Spleen (tissue), 11 donors: ENCODE measurements around the gene PIGR. TPM values are rescaled to one million over a fixed set of nuclear protein-coding genes. Genes with fewer than 3 reads are reported as not detected.

ENCODE experiments used
- DNase-seq: peaks from one replicate; pipeline ENCODE4 v3.0.0-alpha.2; 2020
- H3K27ac ChIP-seq, 8 donors: fragments of 200-600 bp; sonication (generic) in 7 of 8; 1 replicate in 4 of 8; 2 replicates in 4 of 8; pipeline versions ENCODE4 v1.5.0 to v1.8.0; 2016 to 2021; ENCODE audit warnings: inconsistent platforms in 4 of 8, mild to moderate bottlenecking in 4 of 8, moderate library complexity in 1 of 8
- H3K27me3 ChIP-seq, 7 donors: fragments of 200-600 bp; sonication (generic) in 6 of 7; replicated peaks in 1 of 7; 1 replicate in 4 of 7; 2 replicates in 3 of 7; pipeline versions ENCODE4 v1.5.0 to v1.8.0; 2016 to 2021; ENCODE audit warnings: inconsistent platforms in 3 of 7, mild to moderate bottlenecking in 1 of 7
- H3K36me3 ChIP-seq, 6 donors: fragments of 200-600 bp; sonication (generic) in 5 of 6; 1 replicate in 4 of 6; 2 replicates in 2 of 6; pipeline versions ENCODE4 v1.5.0 to v1.8.0; 2016 to 2021; ENCODE audit warnings: inconsistent platforms in 2 of 6
- H3K4me1 ChIP-seq, 6 donors: fragments of 200-600 bp; sonication (generic) in 5 of 6; 1 replicate in 3 of 6; 2 replicates in 3 of 6; pipeline versions ENCODE4 v1.5.0 to v1.8.0; 2016 to 2021; ENCODE audit warnings: inconsistent platforms in 3 of 6
- H3K4me3 ChIP-seq, 8 donors: fragments of 200-600 bp; sonication (generic) in 7 of 8; 1 replicate in 4 of 8; 2 replicates in 4 of 8; pipeline versions ENCODE4 v1.5.0 to v1.8.0; 2016 to 2021; ENCODE audit warnings: inconsistent platforms in 4 of 8, mild to moderate bottlenecking in 4 of 8, moderate library complexity in 2 of 8
- H3K9me3 ChIP-seq, 8 donors: fragments of 200-600 bp; sonication (generic) in 7 of 8; 1 replicate in 4 of 8; 2 replicates in 4 of 8; pipeline versions ENCODE4 v1.5.0 to v1.8.0; 2016 to 2021; ENCODE audit warnings: inconsistent platforms in 4 of 8
- CTCF ChIP-seq, 11 experiments: fragments of 200-600 bp in 7 of 11; fragments of 450-650 bp in 4 of 11; sonication (generic) in 4 of 11; IDR thresholded peaks in 8 of 11; conservative IDR thresholded peaks in 3 of 11; 1 replicate in 7 of 11; 2 replicates in 4 of 11; pipeline versions ENCODE4 v1.4.0 to v1.8.0; 2016 to 2021; ENCODE audit warnings: antibody characterized with exemption in 11 of 11, inconsistent platforms in 4 of 11, mild to moderate bottlenecking in 1 of 11
- POLR2A ChIP-seq, 3 donors: fragments of 450-650 bp; IDR thresholded peaks; one replicate each; pipeline ENCODE4 v1.5.1; 2017; ENCODE audit warnings: antibody characterized with exemption in 3 of 3, mild to moderate bottlenecking in 1 of 3
- POLR2AphosphoS5 ChIP-seq, 3 donors: sonication (generic); formaldehyde crosslinking; IDR thresholded peaks; one replicate each; pipeline ENCODE4 v1.5.1; 2017; ENCODE audit warnings: antibody characterized with exemption in 3 of 3
- WGBS, 5 donors: extraction: QIAGEN DNeasy Blood & Tissue Kit in 3 of 5; methylation state at CpG; one replicate each; pipeline versions ENCODE4 v1.1.5 to v1.1.7; 2013 to 2018; 5-methylcytosine and 5-hydroxymethylcytosine counted together
- intact Hi-C: fragments of 100-400 bp; cut with DNase I; formaldehyde crosslinking; loops from one replicate; pipeline ENCODE4 v1.15.0; 2023; ENCODE audit warnings: low total_unique reads
- polyA plus RNA-seq, 3 donors: library from polyadenylated mRNA; stranded (reverse); fragments of 200-250 nt; gene quantifications; one replicate each; pipeline ENCODE4 v1.2.1, GENCODE V29; 2013
- total RNA-seq, 7 donors: library from RNA; depleted of rRNA in 3 of 7; stranded (reverse); fragments of >200 nt in 3 of 7; fragmentation: NEBNext Ultra II Directional in 4 of 7; extraction: Animal tissue kit (Norgen Biotek cat#: 25700) in 4 of 7; gene quantifications; one replicate each; pipeline versions ENCODE4 v1.1.0 to v1.2.1, GENCODE V29; 2016 to 2021
- donor health status: healthy with polysubstance abuse.
- donor health status: DM: no; HTN: no; CAD: no; lungs with moderate emphysema.
- donor health status: DM: no; HTN: no; CAD: no.
- donor health status: Bipolar disorder and iron deficiency.
- donor health status: healthy.
- donor health status: DM: no; HTN: no; CAD: no.
- donor health status: DM: yes; HTN: yes; CAD: no.

PIGR gene
- total and polyA plus RNA-seq, 10 donors, result 0.13 to 1.7 (median 0.89) TPM

- Histone ChIP-seq H3K4me3 (no peak overlapping the region), H3K4me1 (peaks cover 0 to 50% (median 14%) of the 10 kb centered on the region in 6 donors), H3K27me3 (peaks cover 0 to 14% (median 0%) of the 10 kb centered on the region in 7 donors), H3K36me3 (no peaks in the 10 kb centered on the region), H3K9me3 (no peaks in the 10 kb centered on the region), H3K27ac (peak overlapping the region in 2 of 8 donors; percentile 2 to 3)
- no peak for DNase-seq
- intact Hi-C loops, result no loop called here
- WGBS, 5 donors, result 27 to 36% (median 33%) methylated on average over 8 of the region's 8 CpGs
- TF ChIP-seq CTCF (IDR thresholded peaks at IDR 0.05 in 8 of 11, conservative IDR thresholded peaks at IDR 0.05 in 3 of 11) (no peak), POLR2AphosphoS5 (IDR thresholded peaks at IDR 0.05) (no peak), POLR2A (IDR thresholded peaks at IDR 0.05) (no peak)
These were observed 21.0 kb upstream of the PIGR start for GRCh38 chr1:206967096-206967849.

GRCh38 chr1:206965781-206966180 is 19.5 kb upstream of the PIGR start:
- 82 to 92% (median 89%) methylated on average over 2 of the region's 2 CpGs for WGBS, 5 donors
- peaks cover 0 to 53% (median 16%) of the 10 kb centered on the region in 6 donors for H3K4me1 ChIP-seq
- H3K27ac ChIP-seq, result no peak overlapping the region

GRCh38 chr1:206963740-206964139 is 17.5 kb upstream of the PIGR start:
- Histone ChIP-seq H3K4me3 (no peak overlapping the region), H3K4me1 (peaks cover 0 to 35% (median 16%) of the 10 kb centered on the region in 6 donors), H3K9me3 (no peaks in the 10 kb centered on the region), H3K27ac (no peak overlapping the region), H3K36me3 (no peaks in the 10 kb centered on the region), H3K27me3 (peaks cover 0 to 2% (median 0%) of the 10 kb centered on the region in 7 donors)
- 74 to 92% (median 85%) methylated on average over 1 of the region's 1 CpG for WGBS, 5 donors
- intact Hi-C loops, result no loop called here
- no peak for TF ChIP-seq POLR2AphosphoS5 (IDR thresholded peaks at IDR 0.05)
- TF ChIP-seq CTCF (IDR thresholded peaks at IDR 0.05 in 8 of 11, conservative IDR thresholded peaks at IDR 0.05 in 3 of 11), result no peak
- TF ChIP-seq POLR2A (IDR thresholded peaks at IDR 0.05), result no peak
- DNase-seq, result no peak

More at GRCh38 chr1:206965781-206966180, 19.5 kb upstream of the PIGR start:
- no peak for DNase-seq
- Histone ChIP-seq H3K9me3 (no peaks in the 10 kb centered on the region), H3K36me3 (no peaks in the 10 kb centered on the region), H3K4me3 (no peak overlapping the region), H3K27me3 (peaks cover 0 to 14% (median 0%) of the 10 kb centered on the region in 7 donors)
- intact Hi-C loops, result no loop called here
- TF ChIP-seq POLR2AphosphoS5 (IDR thresholded peaks at IDR 0.05) (no peak), POLR2A (IDR thresholded peaks at IDR 0.05) (no peak), CTCF (IDR thresholded peaks at IDR 0.05 in 8 of 11, conservative IDR thresholded peaks at IDR 0.05 in 3 of 11) (no peak)

- intact Hi-C loops, result no loop called here
- TF ChIP-seq POLR2AphosphoS5 (IDR thresholded peaks at IDR 0.05) (no peak), POLR2A (IDR thresholded peaks at IDR 0.05) (no peak), CTCF (IDR thresholded peaks at IDR 0.05 in 8 of 11, conservative IDR thresholded peaks at IDR 0.05 in 3 of 11) (no peak)
- Histone ChIP-seq H3K27ac (no peak overlapping the region), H3K27me3 (no peaks in the 10 kb centered on the region), H3K4me1 (peaks cover 0 to 29% (median 16%) of the 10 kb centered on the region in 6 donors), H3K4me3 (no peak overlapping the region), H3K9me3 (no peaks in the 10 kb centered on the region), H3K36me3 (no peaks in the 10 kb centered on the region)
- no peak for DNase-seq
- 85 to 91% (median 88%) methylated on average over 5 of the region's 5 CpGs for WGBS, 5 donors
These were observed 16.9 kb upstream of the PIGR start for GRCh38 chr1:206963119-206963712.
